Epithelial cell of proximal tubule (primary cell): ENCODE measurements around the gene PGLYRP4. TPM values are rescaled to one million over a fixed set of nuclear protein-coding genes. Genes with fewer than 3 reads are reported as not detected.

Experiments
- DNase-seq: peaks from one replicate; pipeline ENCODE4 v3.0.0-alpha.2; 2011; ENCODE audit warnings: low read depth
- H3K4me3 ChIP-seq: 2 replicates; pipeline ENCODE4 v1.5.1; 2011; ENCODE audit warnings: low read depth, mild to moderate bottlenecking, low read length
- CTCF ChIP-seq: conservative IDR thresholded peaks from 2 replicates; pipeline ENCODE4 v1.5.1; 2012; ENCODE audit warnings: low read depth, mild to moderate bottlenecking, low read length
- total RNA-seq: library from RNA; depleted of rRNA; stranded (reverse); fragments of >200 nt; gene quantifications from 2 replicates; pipeline ENCODE4 v1.2.3, GENCODE V29; 2015

Gene PGLYRP4
- total RNA-seq, 1 donor from 2014 or later: not detected

- no peak overlapping the region for H3K4me3 ChIP-seq
- DNase-seq: no peak
- TF ChIP-seq CTCF: no peak
Measured at GRCh38 chr1:153306303-153307220, 42.1 kb downstream of the PGLYRP4 start.

GRCh38 chr1:153305682-153306081 is 43.0 kb downstream of the PGLYRP4 start:
- no peak for DNase-seq
- no peak for TF ChIP-seq CTCF
- H3K4me3 ChIP-seq: no peak overlapping the region

GRCh38 chr1:153302308-153302707 is 46.3 kb downstream of the PGLYRP4 start:
- DNase-seq: no peak
- no peak overlapping the region for H3K4me3 ChIP-seq
- no peak for TF ChIP-seq CTCF

GRCh38 chr1:153293851-153294250 is 54.8 kb downstream of the PGLYRP4 start:
- TF ChIP-seq CTCF: no peak
- no peak overlapping the region for H3K4me3 ChIP-seq
- no peak for DNase-seq

GRCh38 chr1:153293480-153293775 is 55.2 kb downstream of the PGLYRP4 start:
- DNase-seq: no peak
- no peak overlapping the region for H3K4me3 ChIP-seq
- TF ChIP-seq CTCF: no peak

- DNase-seq: no peak
- no peak overlapping the region for H3K4me3 ChIP-seq
- no peak for TF ChIP-seq CTCF
Measured at GRCh38 chr1:153292740-153293479, 55.7 kb downstream of the PGLYRP4 start.
